Liver (tissue), 9 donors: ENCODE data around the gene MUC6. TPM values are rescaled to one million over a fixed set of nuclear protein-coding genes. Genes with fewer than 3 reads are reported as not detected.

Source experiments
- DNase-seq: peaks from one replicate; pipeline ENCODE4 v3.0.0-alpha.2; 2017; ENCODE audit warnings: low spot score
- H3K27ac ChIP-seq, 2 donors: one replicate each; pipeline ENCODE4 v1.7.0; 2013; ENCODE audit warnings: inconsistent platforms in 2 of 2, low read length in 2 of 2, control low read depth in 1 of 2, low read depth in 1 of 2, mild to moderate bottlenecking in 1 of 2
- H3K27me3 ChIP-seq, 4 donors: one replicate each; pipeline versions ENCODE4 v1.6.1 to v1.7.0; 2013; ENCODE audit warnings: low read length in 3 of 4, inconsistent platforms in 1 of 4, mild to moderate bottlenecking in 1 of 4, moderate library complexity in 1 of 4; ENCODE audit not compliant: control insufficient read depth in 4 of 4, insufficient read depth in 4 of 4
- H3K36me3 ChIP-seq, 4 donors: one replicate each; pipeline versions ENCODE4 v1.6.1 to v1.7.0; 2013; ENCODE audit warnings: low read length in 3 of 4, mild to moderate bottlenecking in 3 of 4, low read depth in 1 of 4, moderate library complexity in 1 of 4; ENCODE audit not compliant: control insufficient read depth in 4 of 4, insufficient read depth in 3 of 4
- H3K4me1 ChIP-seq, 4 donors: one replicate each; pipeline versions ENCODE4 v1.6.1 to v1.7.0; 2013; ENCODE audit warnings: low read length in 3 of 4, mild to moderate bottlenecking in 3 of 4, moderate library complexity in 1 of 4; ENCODE audit not compliant: control insufficient read depth in 4 of 4, insufficient read depth in 4 of 4
- H3K4me3 ChIP-seq, 3 donors: one replicate each; pipeline versions ENCODE4 v1.6.1 to v1.7.0; 2013; ENCODE audit warnings: low read length in 3 of 3, control low read depth in 1 of 3, low read depth in 1 of 3, mild to moderate bottlenecking in 1 of 3
- H3K9ac ChIP-seq, 2 donors: one replicate each; pipeline ENCODE4 v1.7.0; 2013; ENCODE audit warnings: low read length in 2 of 2, mild to moderate bottlenecking in 2 of 2, moderate library complexity in 2 of 2, control low read depth in 1 of 2, low read depth in 1 of 2
- H3K9me3 ChIP-seq, 4 donors: one replicate each; pipeline versions ENCODE4 v1.6.1 to v1.7.0; 2013; ENCODE audit warnings: low read length in 3 of 4; ENCODE audit not compliant: control insufficient read depth in 4 of 4
- EGR1 ChIP-seq, 2 donors: IDR thresholded peaks; 2 replicates each; pipeline ENCODE4 v1.6.1; 2016 to 2018; ENCODE audit warnings: antibody characterized with exemption in 2 of 2, low read depth in 2 of 2
- FOXA1 ChIP-seq: IDR thresholded peaks from 2 replicates; pipeline ENCODE4 v1.6.1; 2016; ENCODE audit warnings: antibody characterized with exemption
- FOXA2 ChIP-seq: IDR thresholded peaks from 2 replicates; pipeline ENCODE4 v1.6.1; 2016; ENCODE audit warnings: antibody characterized with exemption
- GABPA ChIP-seq, 2 donors: IDR thresholded peaks in 1 of 2; conservative IDR thresholded peaks in 1 of 2; 2 replicates each; pipeline ENCODE4 v1.6.1; 2016; ENCODE audit warnings: antibody characterized with exemption in 2 of 2, mild to moderate bottlenecking in 1 of 2, moderate library complexity in 1 of 2
- HNF4A ChIP-seq, 2 donors: conservative IDR thresholded peaks; 2 replicates each; pipeline ENCODE4 v1.6.1; 2016; ENCODE audit warnings: antibody characterized with exemption in 2 of 2, mild to moderate bottlenecking in 2 of 2
- HNF4G ChIP-seq: IDR thresholded peaks from 2 replicates; pipeline ENCODE4 v1.6.1; 2016; ENCODE audit warnings: antibody characterized with exemption
- JUND ChIP-seq, 2 donors: IDR thresholded peaks; 2 replicates each; pipeline ENCODE4 v1.6.1; 2016; ENCODE audit warnings: antibody characterized with exemption in 2 of 2
- MAX ChIP-seq: IDR thresholded peaks from 2 replicates; pipeline ENCODE4 v1.6.1; 2016; ENCODE audit warnings: antibody characterized with exemption
- NR2F2 ChIP-seq: IDR thresholded peaks from 2 replicates; pipeline ENCODE4 v1.6.1; 2016; ENCODE audit warnings: antibody characterized with exemption
- RAD21 ChIP-seq, 2 donors: IDR thresholded peaks; 2 replicates each; pipeline ENCODE4 v1.6.1; 2016; ENCODE audit warnings: antibody characterized with exemption in 2 of 2, mild to moderate bottlenecking in 2 of 2
- RXRA ChIP-seq, 2 donors: IDR thresholded peaks; 2 replicates each; pipeline ENCODE4 v1.6.1; 2017 to 2018; ENCODE audit warnings: antibody characterized with exemption in 2 of 2, mild to moderate bottlenecking in 1 of 2
- SP1 ChIP-seq: IDR thresholded peaks from 2 replicates; pipeline ENCODE4 v1.6.1; 2018; ENCODE audit warnings: antibody characterized with exemption, mild to moderate bottlenecking
- YY1 ChIP-seq: IDR thresholded peaks from 2 replicates; pipeline ENCODE4 v1.6.1; 2016; ENCODE audit warnings: antibody characterized with exemption, mild to moderate bottlenecking
- ZBTB33 ChIP-seq: IDR thresholded peaks from 2 replicates; pipeline ENCODE4 v1.6.1; 2016; ENCODE audit warnings: antibody characterized with exemption
- WGBS: extraction: QIAGEN DNeasy Blood & Tissue Kit; methylation state at CpG from one replicate; pipeline ENCODE4 v1.1.7; 2013; 5-methylcytosine and 5-hydroxymethylcytosine counted together
- polyA plus RNA-seq, 2 donors: library from polyadenylated mRNA; stranded (reverse) in 1 of 2; unstranded in 1 of 2; fragments of 200-250 nt in 1 of 2; fragments of >200 nt in 1 of 2; fragmentation: Nextera tagmentation in 1 of 2; extraction: Ambion mirVana in 1 of 2; gene quantifications; one replicate each; pipeline versions ENCODE4 v1.2.1 to v1.2.3, GENCODE V29; 2013 to 2015
- total RNA-seq, 2 donors: library from RNA; depleted of rRNA; stranded (reverse); fragments of >200 nt; gene quantifications; one replicate each; pipeline ENCODE4 v1.2.3, GENCODE V29; 2014
- TF ChIP-seq, protein P1 (sequence below): IDR thresholded peaks from 2 replicates; pipeline ENCODE4 v1.6.1; 2016; ENCODE audit warnings: antibody characterized with exemption
- TF ChIP-seq, protein P2 (sequence below): IDR thresholded peaks from 2 replicates; pipeline ENCODE4 v1.6.1; 2016; ENCODE audit warnings: antibody characterized with exemption, mild to moderate bottlenecking
- donor health status: healthy.
- donor health status: healthy.
- donor health status: healthy.
- donor health status: healthy.
- donor health status: healthy.

Gene MUC6
- total and polyA plus RNA-seq, 4 donors: 0.05 to 0.54 (median 0.18) TPM

DNA sequence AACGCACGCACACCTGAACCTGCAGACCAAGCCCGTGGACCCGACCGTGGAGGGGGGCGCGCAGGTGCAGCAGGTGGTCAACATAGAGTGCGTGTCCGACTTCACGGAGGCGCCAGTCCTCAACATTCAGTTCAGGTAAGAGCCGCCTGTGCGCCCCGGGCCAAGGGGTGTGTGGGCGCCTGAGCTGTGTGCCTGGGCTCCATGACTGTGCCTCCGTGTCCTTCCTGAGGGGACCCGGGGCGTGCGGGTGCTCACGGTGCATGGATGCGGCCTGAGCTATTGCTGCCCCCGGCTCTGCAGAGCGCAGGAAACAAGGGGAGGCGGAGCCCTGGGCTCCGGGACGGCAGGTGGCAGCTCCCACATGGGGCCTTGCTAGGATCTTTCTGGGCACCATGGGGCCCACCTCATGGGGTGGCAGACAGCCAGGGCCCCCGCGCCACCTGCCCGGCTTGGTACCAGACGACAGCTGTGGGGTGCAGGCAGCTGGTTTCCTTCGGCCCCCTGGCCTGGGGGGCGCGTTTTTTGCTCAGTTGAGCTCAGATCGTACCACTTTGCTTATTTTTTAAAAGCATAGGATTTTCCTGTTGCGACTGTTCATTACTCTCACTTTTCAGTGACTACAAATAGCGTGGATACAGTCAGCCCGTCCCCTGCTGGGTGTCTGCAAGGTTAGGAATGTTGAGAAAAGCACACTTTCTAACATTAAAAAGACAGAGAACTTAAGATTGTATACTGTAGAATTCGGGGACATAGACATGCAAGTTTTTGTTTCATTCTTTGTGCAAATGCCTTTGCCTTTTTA lies 28.3 kb downstream of the MUC6 start:
- DNase-seq: no peak
- Histone ChIP-seq H3K9me3 (no peaks in the 10 kb centered on the region), H3K9ac (no peak overlapping the region), H3K27ac (no peak overlapping the region), H3K27me3 (no peaks in the 10 kb centered on the region), H3K36me3 (peaks cover 15 to 85% (median 49%) of the 10 kb centered on the region in 4 donors), H3K4me3 (no peak overlapping the region), H3K4me1 (no peaks in the 10 kb centered on the region)
- TF ChIP-seq EGR1 (IDR thresholded peaks at IDR 0.05; ENCODE audit: low read depth in 2 of 2) (no peak), MAX (no peak), JUND (IDR thresholded peaks at IDR 0.05) (no peak), FOXA1 (no peak)
- 95% methylated on average over 38 of the region's 38 CpGs for whole genome bisulfite sequencing

GRCh38 chr11:1007279-1007678 lies 29.2 kb downstream of the MUC6 start:
- H3K4me3 ChIP-seq: no peak overlapping the region
- TF ChIP-seq GABPA (IDR thresholded peaks at IDR 0.05 in 1 of 2, conservative IDR thresholded peaks at IDR 0.05 in 1 of 2): no peak
- TF ChIP-seq RAD21 (IDR thresholded peaks at IDR 0.05): no peak
- no peak for TF ChIP-seq FOXA1
- TF ChIP-seq ZBTB33: no peak
- no peak for TF ChIP-seq HNF4A (conservative IDR thresholded peaks at IDR 0.05)
- no peak for TF ChIP-seq MAX
- TF ChIP-seq FOXA2: no peak
- TF ChIP-seq SP1: no peak
- no peak for TF ChIP-seq RXRA (IDR thresholded peaks at IDR 0.05)
- WGBS: 94% methylated on average over 10 of the region's 10 CpGs
- H3K4me1 ChIP-seq: no peaks in the 10 kb centered on the region
- peaks cover 20 to 89% (median 54%) of the 10 kb centered on the region in 4 donors for H3K36me3 ChIP-seq
- no peak overlapping the region for H3K9ac ChIP-seq
- H3K9me3 ChIP-seq: no peaks in the 10 kb centered on the region
- no peaks in the 10 kb centered on the region for H3K27me3 ChIP-seq
- DNase-seq: no peak
- H3K27ac ChIP-seq: no peak overlapping the region

DNA sequence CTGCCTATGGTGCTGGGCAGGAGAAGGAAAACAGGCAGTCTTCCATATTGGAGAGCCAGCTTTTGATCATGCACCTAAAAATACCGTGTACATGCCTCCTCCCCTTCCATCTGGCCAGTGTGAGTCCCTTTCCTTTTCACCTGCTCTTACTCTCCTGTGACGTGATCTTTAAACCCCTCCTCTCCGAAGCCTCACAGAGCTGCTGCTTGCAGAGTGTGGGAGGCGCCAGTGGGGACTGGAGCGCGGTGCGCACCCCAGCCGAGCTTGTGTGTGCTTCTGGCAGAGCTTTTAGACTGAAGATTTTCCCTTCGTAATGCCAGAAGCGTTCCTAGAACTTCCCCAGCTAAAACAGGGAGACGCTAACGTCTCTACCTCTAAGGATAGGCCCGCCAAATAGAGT lies 29.8 kb downstream of the MUC6 start:
- H3K4me3 ChIP-seq: no peak overlapping the region
- H3K36me3 ChIP-seq: peaks cover 24 to 90% (median 57%) of the 10 kb centered on the region in 4 donors
- no peaks in the 10 kb centered on the region for H3K27me3 ChIP-seq
- DNase-seq: no peak
- no peak overlapping the region for H3K27ac ChIP-seq
- H3K9ac ChIP-seq: no peak overlapping the region
- 95% methylated on average over 13 of the region's 13 CpGs for WGBS
- no peaks in the 10 kb centered on the region for H3K9me3 ChIP-seq
- no peaks in the 10 kb centered on the region for H3K4me1 ChIP-seq
- TF ChIP-seq, protein P1, sequence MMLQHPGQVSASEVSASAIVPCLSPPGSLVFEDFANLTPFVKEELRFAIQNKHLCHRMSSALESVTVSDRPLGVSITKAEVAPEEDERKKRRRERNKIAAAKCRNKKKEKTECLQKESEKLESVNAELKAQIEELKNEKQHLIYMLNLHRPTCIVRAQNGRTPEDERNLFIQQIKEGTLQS: no peak
- no peak for TF ChIP-seq NR2F2
- TF ChIP-seq FOXA1: no peak
- no peak for TF ChIP-seq ZBTB33
- TF ChIP-seq SP1: no peak
- TF ChIP-seq RXRA (IDR thresholded peaks at IDR 0.05): no peak
- no peak for TF ChIP-seq HNF4A (conservative IDR thresholded peaks at IDR 0.05)
- no peak for TF ChIP-seq YY1
- TF ChIP-seq GABPA (IDR thresholded peaks at IDR 0.05 in 1 of 2, conservative IDR thresholded peaks at IDR 0.05 in 1 of 2): no peak
- no peak for TF ChIP-seq JUND (IDR thresholded peaks at IDR 0.05)
- no peak for TF ChIP-seq HNF4G
- TF ChIP-seq, protein P2, sequence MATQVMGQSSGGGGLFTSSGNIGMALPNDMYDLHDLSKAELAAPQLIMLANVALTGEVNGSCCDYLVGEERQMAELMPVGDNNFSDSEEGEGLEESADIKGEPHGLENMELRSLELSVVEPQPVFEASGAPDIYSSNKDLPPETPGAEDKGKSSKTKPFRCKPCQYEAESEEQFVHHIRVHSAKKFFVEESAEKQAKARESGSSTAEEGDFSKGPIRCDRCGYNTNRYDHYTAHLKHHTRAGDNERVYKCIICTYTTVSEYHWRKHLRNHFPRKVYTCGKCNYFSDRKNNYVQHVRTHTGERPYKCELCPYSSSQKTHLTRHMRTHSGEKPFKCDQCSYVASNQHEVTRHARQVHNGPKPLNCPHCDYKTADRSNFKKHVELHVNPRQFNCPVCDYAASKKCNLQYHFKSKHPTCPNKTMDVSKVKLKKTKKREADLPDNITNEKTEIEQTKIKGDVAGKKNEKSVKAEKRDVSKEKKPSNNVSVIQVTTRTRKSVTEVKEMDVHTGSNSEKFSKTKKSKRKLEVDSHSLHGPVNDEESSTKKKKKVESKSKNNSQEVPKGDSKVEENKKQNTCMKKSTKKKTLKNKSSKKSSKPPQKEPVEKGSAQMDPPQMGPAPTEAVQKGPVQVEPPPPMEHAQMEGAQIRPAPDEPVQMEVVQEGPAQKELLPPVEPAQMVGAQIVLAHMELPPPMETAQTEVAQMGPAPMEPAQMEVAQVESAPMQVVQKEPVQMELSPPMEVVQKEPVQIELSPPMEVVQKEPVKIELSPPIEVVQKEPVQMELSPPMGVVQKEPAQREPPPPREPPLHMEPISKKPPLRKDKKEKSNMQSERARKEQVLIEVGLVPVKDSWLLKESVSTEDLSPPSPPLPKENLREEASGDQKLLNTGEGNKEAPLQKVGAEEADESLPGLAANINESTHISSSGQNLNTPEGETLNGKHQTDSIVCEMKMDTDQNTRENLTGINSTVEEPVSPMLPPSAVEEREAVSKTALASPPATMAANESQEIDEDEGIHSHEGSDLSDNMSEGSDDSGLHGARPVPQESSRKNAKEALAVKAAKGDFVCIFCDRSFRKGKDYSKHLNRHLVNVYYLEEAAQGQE: no peak
